Activated CD4-positive, alpha-beta T cell treated with anti-CD3 and anti-CD28 coated beads, Interleukin-2, amount 10 ng/mL, durations not matched to agents 24 days and 14 days (primary cell): ENCODE results near the gene KLHL20. TPM values are rescaled to one million over a fixed set of nuclear protein-coding genes. Genes with fewer than 3 reads are reported as not detected.
A peak's percentile ranks its signal among the peaks of the same experiment; 100 is the strongest.
"Not testable (repeated sequence)": the region's sequence is repeated elsewhere in the genome, so short reads cannot be mapped to it uniquely, and the experiment has no call there.

Experiments
- DNase-seq: peaks from one replicate; pipeline ENCODE4 v3.0.0; 2022
- H3K27ac Mint-ChIP-seq: one replicate; pipeline ENCODE4 v1.8.0; 2022; ENCODE audit warnings: mild to moderate bottlenecking, mixed read lengths
- H3K27me3 Mint-ChIP-seq: one replicate; pipeline ENCODE4 v1.8.0; 2022; ENCODE audit warnings: mixed read lengths
- H3K36me3 Mint-ChIP-seq: one replicate; pipeline ENCODE4 v1.8.0; 2022; ENCODE audit warnings: low read depth, mild to moderate bottlenecking, mixed read lengths
- H3K4me1 Mint-ChIP-seq: one replicate; pipeline ENCODE4 v1.8.0; 2021; ENCODE audit warnings: mixed read lengths
- H3K4me3 Mint-ChIP-seq: one replicate; pipeline ENCODE4 v1.8.0; 2022; ENCODE audit warnings: mild to moderate bottlenecking, moderate library complexity, mixed read lengths
- H3K9me3 Mint-ChIP-seq: one replicate; pipeline ENCODE4 v1.8.0; 2021; ENCODE audit warnings: mixed read lengths
- intact Hi-C: fragments of 100-400 bp; cut with micrococcal nuclease; formaldehyde crosslinking; loops from one replicate; pipeline ENCODE4 v1.15.1; 2023
- total RNA-seq: library from RNA; stranded (reverse); gene quantifications from 2 replicates; pipeline ENCODE4 v1.2.3, GENCODE V29; 2022

The KLHL20 gene
- total RNA-seq, 1 donor from 2014 or later: 15.4 TPM

DNA sequence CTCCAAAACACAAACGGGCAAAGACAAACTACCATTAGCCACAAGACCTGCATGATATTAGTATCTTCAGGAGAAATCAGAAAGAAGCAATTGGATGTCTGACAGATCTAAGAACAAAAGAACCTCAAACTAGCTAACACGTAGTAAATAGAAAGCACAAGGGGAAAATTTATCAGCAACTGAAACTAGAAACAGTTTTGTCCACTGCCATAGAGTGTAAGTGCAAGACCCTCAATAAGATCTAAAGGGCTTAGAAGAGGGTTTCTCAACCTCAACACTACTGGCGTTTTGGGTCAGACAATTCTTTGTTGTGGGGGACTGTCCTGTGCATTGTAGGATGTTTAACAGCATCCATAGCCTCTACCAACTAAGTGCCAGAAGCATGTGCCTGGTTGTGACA, 54.0 kb downstream of the KLHL20 start:
- peaks cover 7% of the 10 kb centered on the region for H3K9me3 Mint-ChIP-seq
- no peaks in the 10 kb centered on the region for H3K27me3 Mint-ChIP-seq
- H3K4me3 Mint-ChIP-seq: no peak overlapping the region
- no peak for DNase-seq
- H3K36me3 Mint-ChIP-seq: peaks cover 24% of the 10 kb centered on the region
- intact Hi-C loops: no loop called here
- no peak overlapping the region for H3K27ac Mint-ChIP-seq
- H3K4me1 Mint-ChIP-seq: no peaks in the 10 kb centered on the region

DNA sequence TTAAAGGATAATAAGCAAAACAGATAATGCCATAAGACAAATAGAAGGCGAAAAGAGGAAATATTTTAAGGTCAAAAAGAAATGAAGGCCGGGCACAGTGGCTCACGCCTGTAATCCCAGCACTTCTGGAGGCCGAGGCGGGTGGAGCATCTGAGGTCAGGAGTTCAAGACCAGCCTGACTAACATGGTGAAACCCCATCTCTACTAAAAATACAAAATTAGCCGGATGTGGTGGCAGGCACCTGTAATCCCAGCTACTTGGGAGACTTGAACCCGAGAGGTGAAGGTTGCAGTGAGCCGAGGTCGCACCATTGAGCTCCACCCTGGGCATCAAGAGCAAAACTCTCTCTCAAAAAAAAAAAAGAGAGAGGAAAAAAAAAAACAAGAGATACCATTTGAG, 55.5 kb downstream of the KLHL20 start:
- intact Hi-C loops, H3K27me3 Mint-ChIP-seq, H3K4me3 Mint-ChIP-seq, H3K27ac Mint-ChIP-seq, H3K9me3 Mint-ChIP-seq, H3K4me1 Mint-ChIP-seq, DNase-seq: not testable (repeated sequence)
- H3K36me3 Mint-ChIP-seq: peaks cover 20% of the 10 kb centered on the region

DNA sequence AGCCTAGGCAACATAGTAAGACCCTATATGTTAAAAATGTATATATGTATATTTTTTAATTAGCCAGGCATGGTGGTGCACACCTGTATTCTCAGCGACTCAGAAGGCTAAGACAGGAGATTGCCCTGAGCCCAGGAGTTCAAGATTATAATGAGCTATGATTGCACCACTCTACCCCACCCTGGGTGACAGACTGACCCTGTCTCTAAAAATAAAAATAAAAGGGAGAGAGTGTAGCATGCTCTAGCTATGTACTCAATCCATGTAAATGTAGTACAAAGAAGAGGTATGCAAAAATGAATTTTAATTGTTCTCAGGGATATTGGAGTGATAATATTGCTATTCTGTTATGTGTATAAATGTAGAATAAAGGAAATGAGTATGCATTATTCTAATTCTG, 56.8 kb downstream of the KLHL20 start:
- no peak overlapping the region for H3K4me3 Mint-ChIP-seq
- DNase-seq: no peak
- H3K4me1 Mint-ChIP-seq: no peaks in the 10 kb centered on the region
- H3K27me3 Mint-ChIP-seq: no peaks in the 10 kb centered on the region
- intact Hi-C loops: no loop called here
- no peak overlapping the region for H3K27ac Mint-ChIP-seq
- peaks cover 31% of the 10 kb centered on the region for H3K36me3 Mint-ChIP-seq
- no peaks in the 10 kb centered on the region for H3K9me3 Mint-ChIP-seq

DNA sequence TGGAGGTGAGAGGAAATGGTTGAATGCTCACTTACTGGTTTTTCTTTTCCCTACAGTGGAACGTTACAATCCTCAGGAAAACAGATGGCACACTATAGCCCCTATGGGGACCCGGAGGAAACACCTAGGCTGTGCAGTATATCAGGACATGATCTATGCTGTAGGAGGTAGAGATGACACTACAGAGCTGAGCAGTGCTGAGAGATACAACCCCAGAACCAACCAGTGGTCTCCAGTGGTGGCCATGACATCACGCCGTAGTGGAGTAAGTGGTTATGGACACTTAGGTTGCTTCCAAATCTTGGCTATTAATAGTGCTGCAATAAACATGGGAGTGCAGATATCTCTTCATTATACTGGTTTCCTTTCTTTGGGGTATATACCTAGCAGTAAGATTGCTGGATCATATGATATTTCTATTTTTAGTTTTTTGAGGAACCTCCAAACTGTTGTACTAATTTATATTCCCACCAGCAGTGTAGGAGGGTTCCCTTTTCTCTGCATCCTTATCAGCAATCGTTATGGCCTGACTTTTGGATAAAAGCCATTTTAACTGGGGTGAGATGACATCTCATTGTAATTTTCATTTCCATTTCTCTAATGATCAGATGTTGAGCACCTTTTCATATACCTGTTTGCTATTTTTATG, 60.9 kb downstream of the KLHL20 start:
- Mint-ChIP-seq H3K27me3 (no peaks in the 10 kb centered on the region), H3K9me3 (no peaks in the 10 kb centered on the region), H3K4me1 (no peaks in the 10 kb centered on the region), H3K27ac (no peak overlapping the region), H3K36me3 (peaks cover 41% of the 10 kb centered on the region), H3K4me3 (no peak overlapping the region)
- DNase-seq: no peak
- intact Hi-C loops: no loop called here

DNA sequence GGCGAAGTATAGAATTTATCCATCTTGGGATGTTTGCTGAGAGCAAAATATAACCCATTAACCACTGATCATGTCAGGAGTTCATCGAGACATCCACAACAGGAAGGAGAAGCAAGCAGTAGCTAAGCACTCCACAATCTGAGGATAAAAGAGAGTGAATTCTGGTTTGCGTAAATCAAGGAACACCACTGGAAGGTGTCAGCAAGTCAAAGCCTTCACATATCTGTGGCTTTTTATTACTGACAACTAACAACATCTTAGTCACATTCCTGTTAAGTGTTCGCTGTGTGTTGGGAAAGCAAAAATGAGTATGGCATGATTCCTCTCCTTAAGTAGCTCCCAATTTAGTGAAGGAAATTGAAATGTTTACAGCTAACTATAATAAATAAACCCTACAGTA, 65.2 kb downstream of the KLHL20 start:
- intact Hi-C loops: no loop called here
- Mint-ChIP-seq H3K27ac (no peak overlapping the region), H3K27me3 (no peaks in the 10 kb centered on the region), H3K4me1 (no peaks in the 10 kb centered on the region), H3K9me3 (no peaks in the 10 kb centered on the region), H3K4me3 (no peak overlapping the region), H3K36me3 (peaks cover 62% of the 10 kb centered on the region)
- no peak for DNase-seq

DNA sequence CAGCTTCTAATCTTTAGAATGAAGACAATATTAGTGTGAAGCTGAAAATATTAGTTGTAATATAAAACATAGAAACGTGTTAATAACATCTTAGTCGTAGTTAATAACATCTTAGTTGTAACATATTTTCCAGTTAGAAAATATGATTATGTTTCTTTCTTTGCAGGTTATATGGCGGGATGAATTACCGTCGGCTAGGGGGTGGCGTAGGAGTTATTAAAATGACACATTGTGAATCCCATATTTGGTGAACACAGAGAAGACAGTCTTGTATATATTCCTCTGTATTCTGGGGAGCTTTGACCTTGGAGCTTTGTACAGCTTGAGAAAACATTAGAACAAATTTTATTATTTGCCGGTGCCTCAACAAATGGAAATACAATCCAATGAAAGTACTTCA, 70.2 kb downstream of the KLHL20 start:
- no peaks in the 10 kb centered on the region for H3K27me3 Mint-ChIP-seq
- no peak overlapping the region for H3K27ac Mint-ChIP-seq
- H3K9me3 Mint-ChIP-seq: no peaks in the 10 kb centered on the region
- H3K36me3 Mint-ChIP-seq: peaks cover 34% of the 10 kb centered on the region
- DNase-seq: no peak
- H3K4me3 Mint-ChIP-seq: no peak overlapping the region
- H3K4me1 Mint-ChIP-seq: peaks cover 1% of the 10 kb centered on the region
- intact Hi-C loops: no loop called here

DNA sequence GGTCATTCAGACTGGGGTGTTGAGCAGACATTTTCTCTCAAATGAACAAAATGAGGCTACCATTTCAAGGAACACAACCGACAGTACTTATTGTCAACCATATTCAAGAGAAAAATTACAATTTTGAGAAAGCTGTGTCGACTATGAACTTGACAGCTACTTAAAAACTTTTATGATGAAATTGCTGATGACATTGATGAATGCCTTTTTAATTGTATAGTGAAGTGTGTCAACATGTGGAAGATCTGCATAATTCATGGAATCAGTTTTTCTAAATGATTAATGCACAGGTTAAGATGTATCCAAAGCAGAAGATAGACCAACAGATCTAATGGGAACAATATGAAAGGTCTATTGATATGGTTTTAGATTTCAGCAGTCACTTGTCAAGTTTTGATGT, 75.1 kb downstream of the KLHL20 start:
- no peaks in the 10 kb centered on the region for H3K9me3 Mint-ChIP-seq
- H3K4me3 Mint-ChIP-seq: no peak overlapping the region
- no peak overlapping the region for H3K27ac Mint-ChIP-seq
- H3K27me3 Mint-ChIP-seq: no peaks in the 10 kb centered on the region
- H3K4me1 Mint-ChIP-seq: peaks cover 1% of the 10 kb centered on the region
- H3K36me3 Mint-ChIP-seq: peaks cover 17% of the 10 kb centered on the region
- DNase-seq: no peak
- intact Hi-C loops: no loop called here

DNA sequence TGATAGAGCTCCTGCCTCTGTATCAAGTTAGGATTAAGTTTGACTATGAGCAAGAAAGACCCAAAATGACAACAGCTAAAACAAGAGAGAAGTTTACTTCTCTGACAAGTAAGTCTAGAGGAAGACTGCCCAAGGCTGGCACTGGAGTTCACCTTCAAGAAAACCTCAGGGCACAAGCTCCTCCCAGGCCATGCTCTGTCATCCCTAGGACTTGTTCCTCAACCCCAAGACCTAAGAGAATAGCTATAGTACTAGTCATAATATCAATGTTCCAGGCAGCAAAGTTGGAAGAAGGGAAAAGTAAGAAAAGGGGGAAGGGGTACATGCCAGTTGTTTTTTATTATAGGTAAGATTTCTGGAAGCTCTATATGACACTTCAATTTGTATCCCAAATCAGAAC, 83.3 kb downstream of the KLHL20 start:
- Mint-ChIP-seq H3K36me3 (peaks cover 36% of the 10 kb centered on the region), H3K4me3 (no peak overlapping the region), H3K27me3 (no peaks in the 10 kb centered on the region), H3K4me1 (no peaks in the 10 kb centered on the region), H3K9me3 (no peaks in the 10 kb centered on the region), H3K27ac (no peak overlapping the region)
- DNase-seq: no peak
- intact Hi-C loops: no loop called here

DNA sequence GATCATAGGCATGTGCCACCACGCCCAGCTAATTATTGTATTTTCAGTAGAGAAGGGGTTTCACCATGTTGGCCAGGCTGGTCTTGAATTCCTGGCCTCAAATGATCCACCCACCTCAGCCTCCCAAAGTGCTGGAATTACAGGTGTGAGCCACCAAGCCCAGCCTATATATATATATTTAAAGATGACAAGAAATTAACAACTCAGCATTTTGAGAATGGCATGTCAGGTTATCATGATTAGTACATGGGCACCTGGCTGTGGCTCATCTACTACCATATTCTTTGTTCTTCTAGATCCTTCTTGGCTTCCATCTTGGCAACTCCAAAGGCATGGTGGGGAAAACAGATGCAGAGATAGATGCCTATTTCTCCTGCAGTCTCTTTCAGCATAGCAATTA, 85.2 kb downstream of the KLHL20 start:
- DNase-seq, H3K4me1 Mint-ChIP-seq, H3K9me3 Mint-ChIP-seq, intact Hi-C loops, H3K27me3 Mint-ChIP-seq, H3K4me3 Mint-ChIP-seq, H3K27ac Mint-ChIP-seq: not testable (repeated sequence)
- peaks cover 43% of the 10 kb centered on the region for H3K36me3 Mint-ChIP-seq

DNA sequence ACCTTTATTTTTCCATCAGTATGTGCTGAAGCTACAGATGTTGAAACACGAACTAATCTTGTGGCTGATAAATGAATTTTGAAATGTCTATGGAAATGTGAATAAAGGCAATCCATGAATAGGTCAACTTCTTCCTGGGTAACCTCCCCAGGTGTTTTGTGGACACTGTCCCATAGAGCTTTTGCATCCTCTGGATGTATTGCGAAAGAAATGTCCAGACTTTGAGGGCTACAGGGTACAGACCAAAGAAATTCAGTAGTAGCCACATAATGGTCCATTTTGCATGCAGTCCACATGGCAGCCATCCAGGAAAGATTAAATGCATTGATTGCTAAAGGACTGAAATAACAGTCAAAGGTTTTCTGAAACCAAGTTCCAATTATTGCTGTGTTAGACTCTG, 88.2 kb downstream of the KLHL20 start:
- Mint-ChIP-seq H3K4me1 (no peaks in the 10 kb centered on the region), H3K4me3 (no peak overlapping the region), H3K36me3 (peaks cover 46% of the 10 kb centered on the region), H3K9me3 (no peaks in the 10 kb centered on the region), H3K27me3 (no peaks in the 10 kb centered on the region), H3K27ac (no peak overlapping the region)
- DNase-seq: no peak
- intact Hi-C loops: no loop called here

DNA sequence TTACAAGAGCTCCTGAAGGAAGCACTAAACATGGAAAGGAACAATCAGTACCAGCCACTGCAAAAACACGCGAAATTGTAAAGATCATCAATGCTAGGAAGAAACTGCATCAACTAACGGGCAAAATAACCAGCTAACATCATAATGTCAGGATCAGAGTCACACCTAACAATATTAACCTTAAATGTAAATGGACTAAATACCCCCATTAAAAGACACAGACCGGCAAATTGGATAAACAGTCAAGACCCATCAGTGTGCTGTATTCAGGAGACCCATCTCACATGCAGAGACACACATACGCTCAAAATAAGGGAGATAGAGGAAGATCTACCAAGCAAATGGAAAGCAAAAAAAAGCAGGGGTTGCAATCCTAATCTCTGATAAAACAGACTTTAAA, 98.9 kb downstream of the KLHL20 start:
- H3K27ac Mint-ChIP-seq, DNase-seq, H3K9me3 Mint-ChIP-seq, H3K27me3 Mint-ChIP-seq, H3K4me3 Mint-ChIP-seq, intact Hi-C loops: not testable (repeated sequence)
- H3K4me1 Mint-ChIP-seq: peaks cover 42% of the 10 kb centered on the region
- peaks cover 59% of the 10 kb centered on the region for H3K36me3 Mint-ChIP-seq

DNA sequence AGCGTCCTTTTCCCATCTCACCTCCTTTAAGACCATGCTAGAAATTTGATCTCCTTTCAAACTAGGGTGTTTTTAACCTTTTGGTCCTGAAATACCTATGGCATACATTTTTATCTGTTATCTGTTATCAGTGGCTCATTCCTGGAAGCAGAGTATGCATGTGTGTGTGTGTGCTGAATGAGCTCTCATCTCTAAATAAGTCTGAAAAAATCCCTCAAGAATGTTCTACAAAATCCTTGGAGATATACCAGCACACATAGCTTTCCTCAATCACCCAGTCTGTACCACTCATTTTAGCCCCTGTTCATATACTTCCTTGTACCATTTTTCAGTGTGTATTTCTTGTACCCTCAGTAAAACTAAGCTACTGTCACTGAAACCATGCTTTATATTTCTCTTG, 103.7 kb downstream of the KLHL20 start:
- Mint-ChIP-seq H3K9me3 (no peaks in the 10 kb centered on the region), H3K27me3 (no peaks in the 10 kb centered on the region), H3K4me1 (peaks cover 53% of the 10 kb centered on the region), H3K4me3 (no peak overlapping the region), H3K36me3 (peaks cover 58% of the 10 kb centered on the region), H3K27ac (no peak overlapping the region)
- no peak for DNase-seq
- intact Hi-C loops: no loop called here

DNA sequence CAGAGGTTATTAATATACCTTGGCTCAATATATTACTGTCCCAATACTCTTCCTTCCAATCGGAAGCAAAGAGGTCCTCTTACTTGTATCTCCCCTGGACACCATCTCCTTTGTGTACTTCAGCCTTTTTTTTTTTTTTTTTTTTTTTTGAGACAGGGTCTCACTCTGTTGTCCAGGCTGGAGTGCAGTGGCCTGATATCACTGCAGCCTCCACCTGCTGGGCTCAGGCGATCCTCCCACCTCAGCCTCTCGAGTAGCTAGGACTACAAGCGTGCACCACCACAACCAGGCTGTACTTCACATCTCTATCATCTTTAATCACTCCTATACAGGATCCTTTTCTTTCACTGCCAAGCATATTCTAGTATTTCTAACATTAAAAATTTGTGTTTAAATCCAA, 106.9 kb downstream of the KLHL20 start:
- Mint-ChIP-seq H3K9me3 (no peaks in the 10 kb centered on the region), H3K4me1 (peaks cover 38% of the 10 kb centered on the region), H3K27me3 (no peaks in the 10 kb centered on the region), H3K4me3 (no peak overlapping the region), H3K27ac (no peak overlapping the region), H3K36me3 (peaks cover 45% of the 10 kb centered on the region)
- DNase-seq: no peak
- intact Hi-C loops: no loop called here

DNA sequence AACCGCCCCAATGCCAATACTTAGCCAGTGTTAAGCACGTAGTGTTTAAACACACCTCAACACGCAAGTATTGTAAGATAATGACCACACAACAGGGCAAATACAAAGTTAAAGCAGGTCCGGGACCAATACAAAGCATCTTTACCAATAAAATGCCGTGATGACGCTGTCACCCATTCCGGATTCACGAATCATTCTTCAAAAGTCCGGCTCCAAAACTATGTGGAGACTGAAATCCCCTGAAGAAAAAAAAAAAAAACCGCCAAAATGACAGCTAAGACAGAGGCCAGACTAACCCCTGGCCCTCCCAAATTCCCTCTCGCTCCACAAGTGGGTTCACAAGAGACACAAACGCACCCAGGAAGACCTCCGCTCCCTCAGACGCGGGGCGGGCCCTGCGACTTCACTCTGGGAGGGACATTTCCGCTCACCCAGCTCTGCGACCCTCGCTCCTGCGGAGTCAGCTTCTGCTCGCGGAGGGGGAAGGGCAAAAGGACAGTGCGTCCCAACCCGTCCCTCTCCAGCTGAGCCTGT, 109.1 kb downstream of the KLHL20 start:
- no peak for DNase-seq
- Mint-ChIP-seq H3K36me3 (peaks cover 37% of the 10 kb centered on the region), H3K27me3 (no peaks in the 10 kb centered on the region), H3K27ac (peak overlapping the region; percentile 98), H3K4me1 (peaks cover 46% of the 10 kb centered on the region), H3K9me3 (no peaks in the 10 kb centered on the region), H3K4me3 (peak overlapping the region; percentile 99)
- intact Hi-C loops: loop anchor here (1.0 to 2.0 kb wide), 9 partner anchors 44 to 1292 kb away; partner anchors contain the start of genes CACYBP, KLHL20, PRDX6 and RABGAP1L
